WTC11 (cell line): Measurements from ENCODE around the gene WSB2. TPM values are rescaled to one million over a fixed set of nuclear protein-coding genes. Genes with fewer than 3 reads are reported as not detected.

Source experiments
- ATAC-seq: fragments of 200-7000 bp; cut with Tn5 transposase; 2 replicates; pipeline ENCODE4 v1.10.0; 2021; ENCODE audit warnings: mild to moderate bottlenecking, moderate library complexity
- CTCF ChIA-PET: fragments of 300-600 bp; sonication (Branson Sonifier 250); formaldehyde crosslinking; loops from one replicate; lab custom pipeline; 2021; ENCODE audit warnings: antibody characterized with exemption; lab: Charles Lee
- POLR2A ChIA-PET: fragments of 350-600 bp; sonication (Branson Sonifier 250); formaldehyde crosslinking; loops from one replicate; lab custom pipeline; 2021; ENCODE audit warnings: antibody characterized with exemption; lab: Charles Lee
- DNase-seq: peaks from one replicate; pipeline ENCODE4 v3.0.0; 2021; ENCODE audit warnings: low spot score
- H3K27ac Mint-ChIP-seq: 2 replicates; pipeline ENCODE4 v1.8.0; 2021; ENCODE audit warnings: mixed read lengths
- H3K27me3 Mint-ChIP-seq: 2 replicates; pipeline ENCODE4 v1.8.0; 2021; ENCODE audit warnings: low read depth, mild to moderate bottlenecking, moderate library complexity, mixed read lengths
- H3K36me3 Mint-ChIP-seq: 2 replicates; pipeline ENCODE4 v1.8.0; 2021; ENCODE audit warnings: mixed read lengths
- H3K4me1 Mint-ChIP-seq: 2 replicates; pipeline ENCODE4 v1.8.0; 2022; ENCODE audit warnings: mixed read lengths
- H3K4me3 Mint-ChIP-seq: 2 replicates; pipeline ENCODE4 v1.8.0; 2021; ENCODE audit warnings: mild to moderate bottlenecking, moderate library complexity, mixed read lengths
- H3K9me3 Mint-ChIP-seq: 2 replicates; pipeline ENCODE4 v1.8.0; 2021; ENCODE audit warnings: mixed read lengths
- ATF1 ChIP-seq: sonication (generic); formaldehyde crosslinking; IDR thresholded peaks from 2 replicates; pipeline ENCODE4 v1.8.1; 2023; ENCODE audit warnings: mild to moderate bottlenecking, moderate library complexity, missing genetic modification reagents
- ATF2 ChIP-seq: sonication (generic); formaldehyde crosslinking; IDR thresholded peaks from 2 replicates; pipeline ENCODE4 v1.8.1; 2022; ENCODE audit warnings: low read depth, missing genetic modification reagents, borderline replicate concordance
- CTCF ChIP-seq: fragments of 200-600 bp; IDR thresholded peaks from 2 replicates; pipeline ENCODE4 v1.8.0; 2022; ENCODE audit warnings: antibody characterized with exemption
- E2F4 ChIP-seq: sonication (generic); formaldehyde crosslinking; IDR thresholded peaks from 2 replicates; pipeline ENCODE4 v1.8.1; 2022; ENCODE audit warnings: low read depth, mild to moderate bottlenecking, moderate library complexity, missing genetic modification reagents, borderline replicate concordance
- ESRRA ChIP-seq: sonication (generic); formaldehyde crosslinking; IDR thresholded peaks from 2 replicates; pipeline ENCODE4 v1.8.1; 2022; ENCODE audit warnings: mild to moderate bottlenecking, missing genetic modification reagents, borderline replicate concordance
- ETV6 ChIP-seq: sonication (generic); formaldehyde crosslinking; IDR thresholded peaks from 2 replicates; pipeline ENCODE4 v1.8.1; 2022; ENCODE audit warnings: mild to moderate bottlenecking, missing genetic modification reagents
- FOXK1 ChIP-seq: sonication (generic); formaldehyde crosslinking; IDR thresholded peaks from 2 replicates; pipeline ENCODE4 v1.8.0; 2022; ENCODE audit warnings: mild to moderate bottlenecking, moderate library complexity, missing genetic modification reagents
- JUN ChIP-seq: sonication (generic); formaldehyde crosslinking; IDR thresholded peaks from 2 replicates; pipeline ENCODE4 v1.8.0; 2023; ENCODE audit warnings: mild to moderate bottlenecking, missing genetic modification reagents
- KAT7 ChIP-seq: sonication (generic); formaldehyde crosslinking; IDR thresholded peaks from 2 replicates; pipeline ENCODE4 v1.8.1; 2023; ENCODE audit warnings: missing genetic modification reagents, mild to moderate bottlenecking, borderline replicate concordance
- MLX ChIP-seq: sonication (generic); formaldehyde crosslinking; IDR thresholded peaks from 2 replicates; pipeline ENCODE4 v1.8.1; 2023; ENCODE audit warnings: mild to moderate bottlenecking, missing genetic modification reagents, moderate library complexity
- MXD4 ChIP-seq: fragments of 250-450 bp; sonication (Bioruptor Pico); IDR thresholded peaks from 2 replicates; pipeline ENCODE4 v1.8.0; 2021; ENCODE audit warnings: mild to moderate bottlenecking, moderate library complexity, borderline replicate concordance
- MYBL2 ChIP-seq: sonication (generic); formaldehyde crosslinking; IDR thresholded peaks from 2 replicates; pipeline ENCODE4 v1.8.1; 2023; ENCODE audit warnings: mild to moderate bottlenecking, moderate library complexity, missing genetic modification reagents
- TCF7 ChIP-seq: sonication (generic); formaldehyde crosslinking; IDR thresholded peaks from 2 replicates; pipeline ENCODE4 v1.8.0; 2022; ENCODE audit warnings: mild to moderate bottlenecking, low read depth, missing genetic modification reagents, moderate library complexity
- TEAD4 ChIP-seq: sonication (generic); formaldehyde crosslinking; IDR thresholded peaks from 2 replicates; pipeline ENCODE4 v1.8.0; 2022; ENCODE audit warnings: mild to moderate bottlenecking, missing genetic modification reagents
- TP53 ChIP-seq: sonication (generic); formaldehyde crosslinking; IDR thresholded peaks from 2 replicates; pipeline ENCODE4 v1.8.1; 2023; ENCODE audit warnings: mild to moderate bottlenecking, missing genetic modification reagents
- ZMAT4 ChIP-seq: fragments of 250-450 bp; sonication (Bioruptor Pico); IDR thresholded peaks from 2 replicates; pipeline ENCODE4 v1.9.0; 2021; ENCODE audit warnings: mild to moderate bottlenecking
- ZNF121 ChIP-seq: sonication (generic); formaldehyde crosslinking; IDR thresholded peaks from 2 replicates; pipeline ENCODE4 v1.8.0; 2023; ENCODE audit warnings: missing genetic modification reagents
- ZNF219 ChIP-seq: sonication (generic); formaldehyde crosslinking; IDR thresholded peaks from 2 replicates; pipeline ENCODE4 v1.8.0; 2023; ENCODE audit warnings: missing genetic modification reagents, mild to moderate bottlenecking, borderline replicate concordance
- ZNF232 ChIP-seq: sonication (generic); formaldehyde crosslinking; IDR thresholded peaks from 2 replicates; pipeline ENCODE4 v1.8.0; 2022; ENCODE audit warnings: mild to moderate bottlenecking, missing genetic modification reagents
- ZNF396 ChIP-seq: fragments of 250-450 bp; sonication (Bioruptor Pico); IDR thresholded peaks from 2 replicates; pipeline ENCODE4 v1.8.0; 2021; ENCODE audit warnings: mild to moderate bottlenecking, moderate library complexity, borderline replicate concordance
- ZNF423 ChIP-seq: fragments of 250-450 bp; sonication (Bioruptor Pico); IDR thresholded peaks from 2 replicates; pipeline ENCODE4 v2.1.2; 2022; ENCODE audit warnings: mild to moderate bottlenecking, moderate library complexity
- total RNA-seq: library from RNA; stranded (reverse); gene quantifications from 3 replicates; pipeline ENCODE4 v1.2.3, GENCODE V29; 2021
- TF ChIP-seq, protein P1 (sequence below): sonication (generic); formaldehyde crosslinking; IDR thresholded peaks from 2 replicates; pipeline ENCODE4 v1.8.0; 2022; ENCODE audit warnings: mild to moderate bottlenecking, missing genetic modification reagents
- TF ChIP-seq, protein P2 (sequence below): sonication (generic); formaldehyde crosslinking; IDR thresholded peaks from 2 replicates; pipeline ENCODE4 v1.8.1; 2023; ENCODE audit warnings: mild to moderate bottlenecking, missing genetic modification reagents, moderate library complexity
- TF ChIP-seq, protein P3 (sequence below): sonication (generic); formaldehyde crosslinking; IDR thresholded peaks from 2 replicates; pipeline ENCODE4 v1.8.0; 2022; ENCODE audit warnings: mild to moderate bottlenecking, missing genetic modification reagents

Gene WSB2
- total RNA-seq, 1 experiment from 2014 or later, result 74.2 TPM

DNA sequence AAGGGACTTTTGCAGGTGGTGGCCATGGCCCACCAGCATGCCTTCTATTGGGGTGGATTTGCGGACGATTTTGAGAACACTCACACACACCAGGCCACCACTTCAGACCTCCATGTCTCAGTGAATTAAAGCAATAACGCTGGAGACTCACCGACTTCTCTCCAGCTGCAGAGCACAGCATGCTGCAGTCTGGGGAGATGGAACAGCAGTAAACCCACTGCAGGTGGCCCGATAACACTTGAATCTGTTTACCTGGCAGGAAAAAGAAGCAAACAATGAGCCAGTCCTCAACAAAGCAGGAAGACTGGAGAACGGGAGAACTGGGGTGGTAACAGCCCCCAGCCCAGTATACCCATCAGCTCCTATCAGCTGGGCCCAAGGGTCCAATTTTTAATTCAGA is 22.8 kb downstream of the WSB2 start (continued):
- TF ChIP-seq JUN (no peak), ZNF423 (peak; percentile 57), ZNF121 (CRISPR knock-in tag) (no peak), ETV6 (CRISPR knock-in tag) (no peak), KAT7 (CRISPR knock-in tag) (no peak), E2F4 (no peak), FOXK1 (CRISPR knock-in tag) (no peak), MYBL2 (CRISPR knock-in tag) (no peak)
- TF ChIP-seq, protein P1, sequence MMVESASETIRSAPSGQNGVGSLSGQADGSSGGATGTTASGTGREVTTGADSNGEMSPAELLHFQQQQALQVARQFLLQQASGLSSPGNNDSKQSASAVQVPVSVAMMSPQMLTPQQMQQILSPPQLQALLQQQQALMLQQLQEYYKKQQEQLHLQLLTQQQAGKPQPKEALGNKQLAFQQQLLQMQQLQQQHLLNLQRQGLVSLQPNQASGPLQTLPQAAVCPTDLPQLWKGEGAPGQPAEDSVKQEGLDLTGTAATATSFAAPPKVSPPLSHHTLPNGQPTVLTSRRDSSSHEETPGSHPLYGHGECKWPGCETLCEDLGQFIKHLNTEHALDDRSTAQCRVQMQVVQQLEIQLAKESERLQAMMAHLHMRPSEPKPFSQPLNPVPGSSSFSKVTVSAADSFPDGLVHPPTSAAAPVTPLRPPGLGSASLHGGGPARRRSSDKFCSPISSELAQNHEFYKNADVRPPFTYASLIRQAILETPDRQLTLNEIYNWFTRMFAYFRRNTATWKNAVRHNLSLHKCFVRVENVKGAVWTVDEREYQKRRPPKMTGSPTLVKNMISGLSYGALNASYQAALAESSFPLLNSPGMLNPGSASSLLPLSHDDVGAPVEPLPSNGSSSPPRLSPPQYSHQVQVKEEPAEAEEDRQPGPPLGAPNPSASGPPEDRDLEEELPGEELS (CRISPR knock-in tag), result 0 out of 2 replicates have a peak, but pooled peaks have one; percentile 22
- TF ChIP-seq, protein P2, sequence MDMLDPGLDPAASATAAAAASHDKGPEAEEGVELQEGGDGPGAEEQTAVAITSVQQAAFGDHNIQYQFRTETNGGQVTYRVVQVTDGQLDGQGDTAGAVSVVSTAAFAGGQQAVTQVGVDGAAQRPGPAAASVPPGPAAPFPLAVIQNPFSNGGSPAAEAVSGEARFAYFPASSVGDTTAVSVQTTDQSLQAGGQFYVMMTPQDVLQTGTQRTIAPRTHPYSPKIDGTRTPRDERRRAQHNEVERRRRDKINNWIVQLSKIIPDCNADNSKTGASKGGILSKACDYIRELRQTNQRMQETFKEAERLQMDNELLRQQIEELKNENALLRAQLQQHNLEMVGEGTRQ, result no peak
- TF ChIP-seq, all 79 proteins: peak for 2

DNA sequence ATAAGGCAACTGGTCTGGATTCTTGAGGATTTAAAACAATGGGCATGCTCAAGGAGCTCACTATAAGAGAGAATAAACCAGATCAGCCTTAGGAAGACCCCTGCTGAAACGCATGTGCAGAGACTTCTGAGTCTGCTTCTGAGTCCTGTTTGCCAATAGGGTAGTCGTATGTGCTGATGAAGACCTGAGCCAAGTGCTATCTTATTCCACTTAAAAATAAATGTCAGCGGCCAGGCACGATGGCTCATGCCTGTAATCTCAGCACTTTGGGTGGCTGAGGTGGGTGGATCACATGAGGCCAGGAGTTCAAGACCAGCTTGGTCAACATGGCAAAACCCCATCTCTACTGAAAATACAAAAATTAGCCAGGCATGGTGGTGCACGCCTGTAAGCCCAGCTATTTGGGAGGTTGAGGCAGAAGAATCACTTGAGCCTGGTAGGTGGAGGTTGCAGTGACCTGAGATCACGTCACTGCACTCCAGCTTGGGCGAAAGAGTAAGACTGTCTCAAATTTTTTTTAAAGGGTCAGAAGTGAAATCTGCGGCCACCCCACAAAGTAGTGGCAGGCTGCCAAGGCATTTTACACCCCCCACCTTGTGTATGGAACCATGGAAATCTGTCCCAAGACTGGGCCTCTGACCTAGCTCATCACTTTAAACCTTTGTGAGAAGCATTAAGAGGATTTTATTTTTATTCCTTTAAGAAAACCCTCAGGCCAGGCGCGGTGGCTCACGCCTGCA is 24.1 kb downstream of the WSB2 start:
- CTCF ChIA-PET, result interaction anchor here (1.5 kb wide), 1 partner anchor 15 kb away, joined by 3 read pairs; no protein-coding TSS in a partner anchor
- no peaks in the 10 kb centered on the region for H3K9me3 Mint-ChIP-seq
- no peaks in the 10 kb centered on the region for H3K27me3 Mint-ChIP-seq
- peak overlapping the region; percentile 63; the same call in 1 of the 2 replicates for H3K27ac Mint-ChIP-seq
- no peak for ATAC-seq
- no peaks in the 10 kb centered on the region; the same call in 1 of the 2 replicates for H3K4me1 Mint-ChIP-seq
- H3K4me3 Mint-ChIP-seq, result no peak overlapping the region
- DNase-seq, result no peak
- TF ChIP-seq ZNF219 (CRISPR knock-in tag) (no peak), ZNF232 (no peak), ZNF121 (CRISPR knock-in tag) (no peak), ATF2 (CRISPR knock-in tag) (no peak), MXD4 (no peak), ESRRA (CRISPR knock-in tag) (no peak), CTCF (no peak), ZMAT4 (no peak), FOXK1 (CRISPR knock-in tag) (no peak), TEAD4 (CRISPR knock-in tag) (no peak), ATF1 (no peak), TCF7 (CRISPR knock-in tag) (no peak), TP53 (CRISPR knock-in tag) (no peak), ZNF396 (CRISPR knock-in tag) (no peak), MLX (no peak)
- TF ChIP-seq, protein P3, sequence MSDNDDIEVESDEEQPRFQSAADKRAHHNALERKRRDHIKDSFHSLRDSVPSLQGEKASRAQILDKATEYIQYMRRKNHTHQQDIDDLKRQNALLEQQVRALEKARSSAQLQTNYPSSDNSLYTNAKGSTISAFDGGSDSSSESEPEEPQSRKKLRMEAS (CRISPR knock-in tag), result no peak
- peaks cover 80% of the 10 kb centered on the region for H3K36me3 Mint-ChIP-seq
- POLR2A ChIA-PET, result no interaction called here
